Measurements from ENCODE around the gene PGAP3. TPM values are rescaled to one million over a fixed set of nuclear protein-coding genes. Genes with fewer than 3 reads are reported as not detected.
"Not testable (repeated sequence)": the region's sequence is repeated elsewhere in the genome, so short reads cannot be mapped to it uniquely, and the experiment has no call there.

PGAP3 gene
- total RNA-seq, 1 donor from 2014 or later, result 3.9 TPM

GRCh38 chr17:39715375-39716072, 27.7 kb upstream of the PGAP3 start:
- no peak for DNase-seq (ENCODE audit: low read depth in 2 of 2)

- no peak for DNase-seq (ENCODE audit: low read depth in 2 of 2)
These were observed 26.4 kb upstream of the PGAP3 start for GRCh38 chr17:39714234-39714633.

GRCh38 chr17:39711851-39712250, 24.0 kb upstream of the PGAP3 start:
- DNase-seq (ENCODE audit: low read depth in 2 of 2), result no peak

GRCh38 chr17:39711071-39711470, 23.2 kb upstream of the PGAP3 start:
- not testable (repeated sequence) for DNase-seq (ENCODE audit: low read depth in 2 of 2)

GRCh38 chr17:39709998-39710964, 22.4 kb upstream of the PGAP3 start:
- no peak for DNase-seq (ENCODE audit: low read depth in 2 of 2)

- DNase-seq (ENCODE audit: low read depth in 2 of 2), result no peak
These were observed 21.6 kb upstream of the PGAP3 start for GRCh38 chr17:39709319-39709997.

GRCh38 chr17:39706921-39707337, 19.1 kb upstream of the PGAP3 start:
- no peak for DNase-seq (ENCODE audit: low read depth in 2 of 2)

GRCh38 chr17:39706383-39706782, 18.5 kb upstream of the PGAP3 start:
- DNase-seq (ENCODE audit: low read depth in 2 of 2), result no peak

GRCh38 chr17:39705786-39706348, 18.0 kb upstream of the PGAP3 start:
- DNase-seq (ENCODE audit: low read depth in 2 of 2), result no peak

GRCh38 chr17:39704821-39705551, 17.1 kb upstream of the PGAP3 start:
- no peak for DNase-seq (ENCODE audit: low read depth in 2 of 2)

- DNase-seq (ENCODE audit: low read depth in 2 of 2), result no peak
These were observed 16.1 kb upstream of the PGAP3 start for GRCh38 chr17:39703913-39704312.

GRCh38 chr17:39702901-39703893, 15.3 kb upstream of the PGAP3 start:
- no peak for DNase-seq (ENCODE audit: low read depth in 2 of 2)

- no peak for DNase-seq (ENCODE audit: low read depth in 2 of 2)
These were observed 14.0 kb upstream of the PGAP3 start for GRCh38 chr17:39701784-39702422.

GRCh38 chr17:39701012-39701783, 13.3 kb upstream of the PGAP3 start:
- no peak for DNase-seq (ENCODE audit: low read depth in 2 of 2)

- DNase-seq (ENCODE audit: low read depth in 2 of 2), result no peak
These were observed 12.5 kb upstream of the PGAP3 start for GRCh38 chr17:39700148-39700987.

GRCh38 chr17:39699818-39700147, 11.9 kb upstream of the PGAP3 start, which contains the start of gene ERBB2:
ERBB2 (plus strand) TSS chr17:39700064; CDS start chr17:39700239, 175 bp downstream.
- no peak for DNase-seq (ENCODE audit: low read depth in 2 of 2)

GRCh38 chr17:39699157-39699817, 11.4 kb upstream of the PGAP3 start:
- not testable (repeated sequence) for DNase-seq (ENCODE audit: low read depth in 2 of 2)
